GM19372 (cell line): Measurements from ENCODE around the gene RBM15.

Experiments
- ATAC-seq: cut with Tn5 transposase; IDR thresholded peaks from one replicate; pipeline ENCODE4 v1.9.1; 2021; ENCODE audit warnings: mild to moderate bottlenecking, low read depth, moderate library complexity; ENCODE audit not compliant: unreplicated experiment

The RBM15 gene

GRCh38 chr1:110338886-110339406, at the start of gene RBM15:
TSS of gene RBM15 (plus strand) at chr1:110339377. CDS start at chr1:110339406, 29 bp downstream.
- peak; percentile 63 for ATAC-seq

- ATAC-seq = no peak
These were observed 47.7 kb upstream of the RBM15 start for GRCh38 chr1:110291241-110292030.

- no peak for ATAC-seq
These were observed 47.0 kb upstream of the RBM15 start for GRCh38 chr1:110292031-110292741.

GRCh38 chr1:110293601-110294104, 45.5 kb upstream of the RBM15 start:
- ATAC-seq = no peak

- no peak for ATAC-seq
These were observed 44.9 kb upstream of the RBM15 start for GRCh38 chr1:110294308-110294707.

- ATAC-seq = no peak
These were observed 40.2 kb upstream of the RBM15 start for GRCh38 chr1:110298991-110299390.

- no peak for ATAC-seq
These were observed 38.6 kb upstream of the RBM15 start for GRCh38 chr1:110300412-110301085.

GRCh38 chr1:110302836-110303235, 36.3 kb upstream of the RBM15 start:
- ATAC-seq = no peak

GRCh38 chr1:110305900-110306420, 33.2 kb upstream of the RBM15 start:
- ATAC-seq = no peak

GRCh38 chr1:110307239-110307974, 31.8 kb upstream of the RBM15 start:
- no peak for ATAC-seq

GRCh38 chr1:110308247-110308646, 30.9 kb upstream of the RBM15 start:
- ATAC-seq = no peak

- no peak for ATAC-seq
These were observed 30.0 kb upstream of the RBM15 start for GRCh38 chr1:110309139-110309538.

- ATAC-seq = no peak
These were observed 29.4 kb upstream of the RBM15 start for GRCh38 chr1:110309767-110310166.

- ATAC-seq = no peak
These were observed 28.9 kb upstream of the RBM15 start for GRCh38 chr1:110310300-110310699.

GRCh38 chr1:110312188-110313121, 26.7 kb upstream of the RBM15 start:
- ATAC-seq = no peak

- no peak for ATAC-seq
These were observed 22.4 kb upstream of the RBM15 start for GRCh38 chr1:110316735-110317134.

GRCh38 chr1:110318046-110318445, 21.1 kb upstream of the RBM15 start:
- no peak for ATAC-seq

GRCh38 chr1:110319332-110320167, 19.6 kb upstream of the RBM15 start:
- no peak for ATAC-seq
